Suppressor macrophage treated with lipopolysaccharide for 1 hour (primary cell): ENCODE results near the gene FRMD4A.
"Not testable (repeated sequence)": the region's sequence is repeated elsewhere in the genome, so short reads cannot be mapped to it uniquely, and the experiment has no call there.

Experiments
- DNase-seq, 3 donors: peaks; one replicate each; pipeline ENCODE4 v3.0.0-alpha.2; 2020 to 2022

Gene FRMD4A

GRCh38 chr10:13896146-13896545 is 434.6 kb downstream of the FRMD4A start:
- not testable (repeated sequence) for DNase-seq

GRCh38 chr10:13894412-13895093 is 436.2 kb downstream of the FRMD4A start:
- DNase-seq, result peak in 1 of 3 donors; percentile 39

DNA sequence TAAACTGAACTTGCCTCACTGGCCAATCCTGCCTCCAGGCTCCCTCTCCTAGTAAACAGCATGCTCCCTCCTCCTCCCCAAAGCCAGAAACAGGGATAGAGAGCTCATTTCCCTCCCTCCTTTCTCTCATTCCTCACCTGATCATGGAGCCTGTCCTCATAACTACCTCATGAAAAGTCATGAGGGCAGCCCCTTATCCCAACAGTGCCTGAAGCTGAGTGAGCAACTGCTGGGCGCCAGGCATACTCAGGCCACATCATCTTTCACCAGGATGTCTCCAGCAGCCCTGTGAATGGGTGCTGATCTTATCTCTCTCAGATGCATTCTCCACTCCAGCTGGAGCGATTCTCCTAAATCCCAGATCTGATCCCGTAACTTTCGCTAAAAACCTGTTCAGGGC is 436.8 kb downstream of the FRMD4A start:
- DNase-seq, result no peak

- no peak for DNase-seq
Observed at GRCh38 chr10:13892871-13893270, 437.9 kb downstream of the FRMD4A start.

DNA sequence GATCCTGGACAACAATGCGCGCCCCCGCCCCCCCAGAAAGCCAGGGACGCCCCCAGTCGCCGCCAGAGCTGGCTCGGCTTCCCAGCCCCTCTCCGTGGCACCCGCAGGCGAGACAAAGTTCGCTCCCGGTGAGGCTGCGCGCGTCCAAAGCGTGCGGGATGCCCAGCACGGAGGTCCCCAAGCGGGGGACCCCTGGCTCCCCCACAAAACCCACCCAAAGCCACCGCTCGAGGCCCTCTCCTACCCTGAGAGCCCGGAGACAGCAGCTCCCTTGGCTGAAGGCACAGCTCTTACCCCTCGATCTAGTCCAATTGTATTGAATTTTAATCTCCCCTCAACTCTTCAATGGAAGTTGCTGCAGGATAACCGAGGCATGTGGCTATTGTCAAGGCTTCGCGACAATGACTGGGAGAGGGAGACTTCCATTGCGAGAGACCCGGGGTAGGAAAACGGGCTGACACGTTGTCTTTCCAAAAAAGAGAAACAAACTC is 438.7 kb downstream of the FRMD4A start:
- no peak for DNase-seq

GRCh38 chr10:13891128-13892000 is 439.4 kb downstream of the FRMD4A start:
- peak; percentile 34 to 76 (median 42) for DNase-seq

- peak; percentile 56 to 71 (median 66) for DNase-seq
Observed at GRCh38 chr10:13890233-13891127, 440.2 kb downstream of the FRMD4A start.

DNA sequence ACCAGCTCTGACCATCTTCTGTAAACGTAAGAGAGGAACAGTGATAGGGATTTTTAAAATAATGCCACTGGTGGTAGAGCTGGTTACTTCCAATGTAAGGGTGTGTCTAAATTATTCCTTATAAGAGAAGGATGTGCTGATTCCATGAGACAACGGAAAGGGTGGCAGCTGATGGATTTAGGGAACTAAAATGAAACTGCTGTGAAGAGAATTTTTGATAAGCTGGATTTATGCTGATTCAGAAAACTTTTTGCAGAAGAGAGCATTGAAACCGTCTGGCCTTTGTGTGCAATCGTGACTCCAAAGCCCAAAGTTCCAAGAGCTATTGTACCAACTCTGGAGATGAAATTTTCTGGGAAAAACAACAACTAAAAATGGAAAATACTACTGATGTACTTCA is 443.0 kb downstream of the FRMD4A start:
- DNase-seq, result peak; percentile 38 to 61 (median 56)

DNA sequence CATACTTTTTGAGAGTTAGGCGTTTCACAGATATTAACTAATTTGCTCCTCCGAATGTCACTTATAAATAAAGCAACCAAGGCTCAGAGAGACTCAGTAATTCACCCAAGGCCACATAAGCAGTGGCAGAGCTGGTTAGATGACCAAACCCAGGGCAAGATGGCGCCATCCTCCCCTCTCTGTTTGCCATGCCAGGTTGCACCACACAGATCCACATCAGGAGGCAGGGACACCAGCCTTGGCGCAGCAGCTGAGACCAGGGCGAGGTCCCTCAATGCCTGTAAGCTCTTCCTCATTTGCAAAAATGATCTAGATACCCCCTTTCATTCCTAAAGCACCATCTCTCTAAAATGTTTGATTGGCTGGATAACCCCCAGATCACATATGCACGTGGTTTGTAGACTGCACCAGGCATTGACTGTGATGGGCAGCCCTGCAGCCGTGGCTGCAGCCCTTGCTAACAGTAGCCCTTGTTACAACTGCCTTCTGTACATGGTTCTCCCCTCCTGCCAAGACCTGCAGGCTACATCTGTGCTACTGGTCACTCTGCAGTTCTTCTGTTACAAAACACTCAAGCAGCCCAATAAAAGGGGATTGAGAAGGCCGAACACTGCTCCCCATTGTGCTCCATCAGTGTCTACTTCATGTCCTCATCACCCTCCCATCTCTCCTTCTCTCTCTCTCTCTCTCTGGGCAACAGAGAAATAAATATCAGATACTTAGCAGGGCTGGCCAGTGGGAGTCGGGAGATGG is 445.3 kb downstream of the FRMD4A start:
- DNase-seq, result no peak

DNA sequence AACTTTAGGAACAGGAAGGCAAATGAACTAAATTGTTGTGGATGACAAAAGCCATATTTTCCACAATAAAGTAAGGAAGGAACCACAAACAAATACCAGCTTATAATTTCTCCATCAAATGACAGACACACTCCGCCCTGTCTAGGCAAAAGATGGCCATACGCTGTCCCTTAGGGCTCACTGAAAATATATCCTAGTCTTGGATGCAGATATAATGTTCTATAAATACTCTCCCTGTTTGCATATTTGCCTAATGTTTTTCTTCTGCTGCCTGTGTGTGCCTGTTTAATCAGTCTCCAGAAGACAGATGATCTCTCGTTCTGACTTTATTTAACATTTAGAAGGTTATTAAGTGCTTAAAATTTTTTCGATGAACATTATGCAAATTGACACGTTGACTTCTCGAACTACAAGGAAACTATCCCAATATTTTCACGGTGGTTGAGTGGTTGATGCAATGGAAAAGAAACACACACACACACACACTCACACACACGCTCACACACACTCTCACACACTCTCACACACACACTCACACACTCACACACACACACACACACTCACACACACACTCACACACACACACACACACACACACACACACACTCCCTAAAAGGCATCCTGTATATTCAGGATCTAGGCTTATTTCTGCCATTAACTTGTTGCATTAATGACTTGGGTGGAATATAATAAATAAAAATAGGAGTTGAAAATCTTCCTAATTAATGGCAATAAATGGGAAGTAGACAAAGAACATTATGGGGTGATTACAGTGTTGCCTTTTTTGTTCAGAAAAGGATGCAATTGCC is 446.9 kb downstream of the FRMD4A start:
- DNase-seq, result no peak

GRCh38 chr10:13882119-13882711 is 448.5 kb downstream of the FRMD4A start:
- DNase-seq, result peak; percentile 89 to 96 (median 94)

GRCh38 chr10:13880760-13881159 is 450.0 kb downstream of the FRMD4A start:
- DNase-seq, result no peak

GRCh38 chr10:13877154-13877909 is 453.4 kb downstream of the FRMD4A start:
- DNase-seq, result no peak

GRCh38 chr10:13873196-13873595 is 457.5 kb downstream of the FRMD4A start:
- DNase-seq, result peak; percentile 37 to 66 (median 64)

GRCh38 chr10:13872411-13872810 is 458.3 kb downstream of the FRMD4A start:
- no peak for DNase-seq

- DNase-seq, result peak in 2 of 3 donors; percentile 31 to 32
Observed at GRCh38 chr10:13871776-13872175, 458.9 kb downstream of the FRMD4A start.

- DNase-seq, result no peak
Observed at GRCh38 chr10:13871011-13871410, 459.7 kb downstream of the FRMD4A start.

- no peak for DNase-seq
Observed at GRCh38 chr10:13869295-13869664, 461.4 kb downstream of the FRMD4A start.

- no peak for DNase-seq
Observed at GRCh38 chr10:13868528-13869294, 462.0 kb downstream of the FRMD4A start.
